Stimulated activated CD4-positive, alpha-beta T cell treated with anti-CD3 and anti-CD28 coated beads, TNF-alpha, amount 100 ng/mL, for 24 hours (primary cell): ENCODE measurements around the gene RAP1GAP2.
"Not testable (repeated sequence)": the region's sequence is repeated elsewhere in the genome, so short reads cannot be mapped to it uniquely, and the experiment has no call there.

Experiments used
- DNase-seq, 3 experiments: peaks; one replicate each; pipeline ENCODE4 v3.0.0-alpha.2; 2020; ENCODE audit warnings: low read depth in 3 of 3

The RAP1GAP2 gene

DNA sequence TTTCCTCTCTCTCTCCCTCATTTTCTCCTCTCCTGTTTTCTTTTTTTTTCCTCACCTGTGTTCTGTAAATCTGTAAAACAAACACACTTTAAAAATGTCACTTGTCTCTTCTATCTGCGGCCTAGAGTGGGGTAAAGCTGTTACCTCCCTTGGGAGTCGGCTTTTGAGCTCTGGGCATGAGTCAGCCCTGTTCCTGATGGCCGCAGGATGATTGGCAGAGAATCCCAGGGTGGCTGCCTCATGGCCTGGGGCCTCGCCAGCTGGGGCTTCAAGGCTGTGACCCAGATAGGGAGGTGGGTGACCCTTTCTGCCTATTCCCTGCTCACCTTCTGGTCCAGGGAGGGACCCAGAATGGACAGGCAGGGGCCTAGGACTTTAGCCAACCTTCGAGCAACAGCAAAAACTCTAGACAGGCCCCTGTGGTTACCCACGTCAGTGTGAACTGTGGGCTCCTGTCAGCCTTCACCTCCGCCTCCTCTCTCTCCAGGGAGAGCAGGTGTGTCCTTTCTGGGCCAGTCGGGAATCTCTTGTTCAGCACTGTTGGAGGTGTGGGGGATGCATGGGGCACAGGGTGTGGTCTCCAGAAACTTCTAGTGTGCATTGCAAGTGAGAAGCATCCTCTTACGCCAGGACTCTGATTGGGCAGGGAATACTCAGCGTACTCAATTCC, 87.4 kb downstream of the RAP1GAP2 start:
- no peak for DNase-seq

GRCh38 chr17:2885733-2886132, 89.5 kb downstream of the RAP1GAP2 start:
- DNase-seq: no peak

DNA sequence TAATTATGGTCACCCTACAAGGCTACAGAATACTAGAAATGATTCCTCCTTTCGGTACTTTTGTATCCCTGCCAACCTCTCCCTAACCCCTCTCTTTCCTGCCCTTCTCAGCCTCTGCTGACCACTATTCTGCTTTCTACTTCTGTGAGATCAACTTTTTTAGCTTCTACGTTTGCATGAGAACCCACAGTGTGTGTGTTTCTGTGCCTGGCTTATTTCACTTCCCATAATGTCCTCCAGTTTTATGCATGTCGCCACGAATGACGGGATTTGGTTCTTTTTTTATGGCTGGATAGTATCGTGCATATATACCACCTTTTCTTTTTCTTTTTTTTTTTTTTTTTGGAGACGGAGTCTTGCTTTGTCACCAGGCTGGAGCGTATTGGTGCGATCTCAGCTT, 92.1 kb downstream of the RAP1GAP2 start:
- no peak for DNase-seq

- no peak for DNase-seq
Observed at GRCh38 chr17:2889256-2889655, 93.0 kb downstream of the RAP1GAP2 start.

- not testable (repeated sequence) for DNase-seq
Observed at GRCh38 chr17:2890778-2891177, 94.5 kb downstream of the RAP1GAP2 start.

- DNase-seq: no peak
Observed at GRCh38 chr17:2892305-2892971, 96.2 kb downstream of the RAP1GAP2 start.

DNA sequence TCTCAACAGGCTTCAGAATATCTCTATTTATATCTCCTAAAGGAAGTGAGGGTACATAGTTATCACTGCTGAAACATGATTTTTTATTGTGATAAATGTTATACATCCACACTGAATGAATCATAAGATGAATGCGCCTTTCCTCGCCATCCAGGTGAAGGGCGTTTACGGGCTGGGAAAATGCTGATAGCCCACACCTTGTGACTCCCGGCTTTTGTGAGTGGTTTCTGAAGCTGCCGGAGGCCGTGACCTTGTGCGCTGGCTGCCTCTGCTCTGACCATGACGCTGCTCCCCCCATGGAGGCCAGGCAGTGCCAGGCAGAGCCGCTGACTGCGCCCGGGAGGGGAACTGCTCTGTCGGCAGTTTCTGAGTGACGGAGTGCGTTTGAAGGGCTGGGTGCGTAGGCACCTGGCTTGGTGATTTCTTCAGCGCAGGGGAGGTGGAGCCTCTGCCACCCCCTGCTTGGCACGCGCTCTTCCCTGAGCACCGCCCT, 97.2 kb downstream of the RAP1GAP2 start:
- no peak for DNase-seq

GRCh38 chr17:2894782-2895181, 98.5 kb downstream of the RAP1GAP2 start:
- no peak for DNase-seq

DNA sequence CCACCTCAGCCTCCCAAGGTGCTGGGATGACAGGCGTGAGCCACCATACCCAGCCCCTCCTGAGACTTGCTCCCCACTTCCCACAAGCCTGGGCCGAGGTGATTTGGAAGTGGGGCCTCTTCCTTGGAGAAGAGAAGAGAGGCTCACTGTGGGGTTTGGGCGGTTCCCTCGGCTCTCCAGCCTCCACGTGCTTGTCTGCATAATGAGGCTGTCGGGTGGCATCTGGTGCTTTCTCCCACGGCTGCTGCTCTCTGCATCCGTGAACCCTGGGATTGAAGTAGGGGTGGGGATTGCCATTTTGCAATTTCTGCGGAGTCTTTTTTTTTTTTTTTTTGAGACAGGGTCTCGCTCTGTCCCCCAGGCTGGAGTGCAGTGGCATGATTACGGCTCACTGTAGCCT, 101.4 kb downstream of the RAP1GAP2 start:
- DNase-seq: no peak

- DNase-seq: no peak
Observed at GRCh38 chr17:2898255-2898926, 102.2 kb downstream of the RAP1GAP2 start.

DNA sequence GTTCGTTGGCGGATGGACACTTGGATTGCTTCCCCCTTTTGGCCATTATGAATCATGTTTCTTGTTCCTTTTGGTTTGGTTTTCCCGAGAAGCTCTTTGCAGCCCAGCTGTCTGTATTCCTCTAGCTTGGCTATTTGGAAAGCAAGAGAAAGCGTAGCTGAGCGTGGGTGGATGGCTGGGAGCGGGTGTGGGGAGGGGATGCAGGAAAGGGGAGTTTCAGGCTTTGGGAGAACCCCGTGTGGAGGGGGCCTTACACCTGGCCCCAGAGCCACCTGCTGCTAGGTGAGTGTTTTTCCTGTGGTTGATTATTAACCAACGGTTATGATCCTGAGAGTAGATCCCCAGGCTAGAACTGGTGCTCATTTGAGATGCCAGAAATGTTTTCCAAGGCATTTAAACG, 103.7 kb downstream of the RAP1GAP2 start:
- DNase-seq: no peak

- DNase-seq: no peak
Observed at GRCh38 chr17:2900842-2901241, 104.6 kb downstream of the RAP1GAP2 start.

DNA sequence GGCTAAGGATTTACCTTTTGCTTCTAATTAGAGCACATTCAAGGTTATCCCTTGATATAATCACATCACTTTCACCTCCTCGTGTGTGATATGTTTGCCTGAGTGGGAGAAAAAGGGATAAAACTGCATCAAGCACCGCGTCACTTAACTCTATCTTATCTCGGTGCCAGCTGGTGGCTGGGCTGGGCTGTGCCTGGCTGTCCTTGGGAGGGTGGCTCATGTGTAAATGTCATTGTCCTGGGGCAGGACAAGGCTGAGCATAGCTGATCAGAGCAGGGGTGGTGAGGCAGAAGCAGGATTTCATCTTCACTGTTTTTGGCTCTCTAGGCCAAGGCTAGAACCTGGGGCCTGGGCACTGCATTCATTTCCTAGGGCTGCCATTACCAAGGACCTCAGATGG, 105.3 kb downstream of the RAP1GAP2 start:
- no peak for DNase-seq

DNA sequence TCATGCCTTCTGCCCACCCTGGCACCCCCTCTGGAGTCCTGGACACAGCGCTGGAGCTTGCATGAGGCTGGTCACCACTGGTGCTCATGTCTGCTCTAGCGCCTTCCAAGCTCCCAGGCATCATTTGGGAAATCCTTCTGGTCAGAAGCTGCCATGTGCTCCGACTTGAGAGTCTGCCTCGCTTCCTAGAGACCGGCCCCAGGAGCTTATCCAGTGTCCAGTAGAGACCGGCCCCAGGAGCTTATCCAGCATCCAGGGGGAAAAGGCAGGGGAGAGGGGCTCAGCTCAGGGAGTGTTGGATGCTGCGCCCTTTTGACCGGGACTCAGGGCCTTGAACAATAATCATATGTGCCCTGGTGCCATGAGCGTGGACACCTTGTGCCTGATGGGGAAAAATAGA, 106.3 kb downstream of the RAP1GAP2 start:
- no peak for DNase-seq

GRCh38 chr17:2903193-2903974, 107.1 kb downstream of the RAP1GAP2 start:
- no peak for DNase-seq

GRCh38 chr17:2904135-2904534, 107.9 kb downstream of the RAP1GAP2 start:
- no peak for DNase-seq

DNA sequence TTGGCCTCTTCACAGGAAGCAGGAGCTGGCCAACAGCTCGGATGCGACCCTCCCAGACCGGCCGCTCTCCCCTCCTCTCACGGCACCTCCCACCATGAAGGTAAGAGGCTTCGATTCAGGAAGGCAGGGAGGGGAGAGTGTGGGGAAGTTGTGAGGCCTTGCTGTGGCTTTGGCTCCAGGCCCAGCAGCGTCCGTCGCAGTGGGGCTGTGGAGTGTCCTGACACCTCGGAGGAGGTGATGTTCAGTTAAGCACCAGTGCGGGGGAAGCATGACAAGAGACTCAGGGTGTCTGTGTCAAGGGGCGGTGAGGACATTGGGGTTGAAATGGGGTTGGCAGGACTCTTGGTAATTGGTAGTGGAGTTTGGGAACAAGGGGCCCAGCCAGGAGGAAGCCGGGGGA, 109.0 kb downstream of the RAP1GAP2 start:
- DNase-seq: no peak

DNA sequence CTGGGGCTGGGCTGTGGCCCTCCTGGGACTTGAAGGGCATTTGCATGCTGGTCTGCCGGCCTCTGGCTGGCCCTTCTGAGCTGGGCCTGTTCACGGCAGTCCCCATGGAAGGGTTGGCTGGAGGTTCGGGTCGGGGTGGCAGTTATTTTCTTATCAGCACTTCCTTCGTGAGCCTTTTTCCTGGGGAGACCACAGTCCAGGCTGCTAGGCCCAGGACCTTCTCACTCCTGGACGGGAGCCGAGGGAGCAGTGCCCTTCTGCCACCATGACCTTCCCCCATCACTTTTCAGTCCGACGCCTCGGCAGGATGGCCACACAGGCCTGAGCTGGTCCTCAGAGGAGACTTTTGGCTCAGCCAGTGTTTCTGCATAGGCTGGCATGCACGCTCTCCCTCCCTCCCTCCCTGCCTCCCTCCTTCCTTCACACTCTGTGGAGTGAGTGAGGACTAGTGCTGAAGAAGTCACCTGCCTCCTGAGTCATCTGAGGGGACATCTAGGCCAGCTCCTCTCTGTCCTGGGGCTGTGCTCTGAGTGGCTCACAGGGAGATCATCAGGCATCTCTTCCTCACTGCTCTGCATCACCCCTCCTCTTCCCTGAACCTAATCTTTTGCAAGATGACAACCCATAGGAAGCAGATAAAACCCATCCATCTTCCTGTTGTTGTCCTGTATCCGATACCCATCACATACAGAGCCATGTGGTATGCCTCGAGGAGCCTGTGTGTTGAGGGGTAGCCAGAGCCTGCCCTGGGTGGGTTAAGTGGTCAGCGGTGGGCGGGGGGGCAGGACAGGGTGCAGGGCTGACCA, 109.7 kb downstream of the RAP1GAP2 start:
- DNase-seq: no peak

GRCh38 chr17:2906901-2907300, 110.7 kb downstream of the RAP1GAP2 start:
- DNase-seq: peak; percentile 5 to 44 (median 19)

DNA sequence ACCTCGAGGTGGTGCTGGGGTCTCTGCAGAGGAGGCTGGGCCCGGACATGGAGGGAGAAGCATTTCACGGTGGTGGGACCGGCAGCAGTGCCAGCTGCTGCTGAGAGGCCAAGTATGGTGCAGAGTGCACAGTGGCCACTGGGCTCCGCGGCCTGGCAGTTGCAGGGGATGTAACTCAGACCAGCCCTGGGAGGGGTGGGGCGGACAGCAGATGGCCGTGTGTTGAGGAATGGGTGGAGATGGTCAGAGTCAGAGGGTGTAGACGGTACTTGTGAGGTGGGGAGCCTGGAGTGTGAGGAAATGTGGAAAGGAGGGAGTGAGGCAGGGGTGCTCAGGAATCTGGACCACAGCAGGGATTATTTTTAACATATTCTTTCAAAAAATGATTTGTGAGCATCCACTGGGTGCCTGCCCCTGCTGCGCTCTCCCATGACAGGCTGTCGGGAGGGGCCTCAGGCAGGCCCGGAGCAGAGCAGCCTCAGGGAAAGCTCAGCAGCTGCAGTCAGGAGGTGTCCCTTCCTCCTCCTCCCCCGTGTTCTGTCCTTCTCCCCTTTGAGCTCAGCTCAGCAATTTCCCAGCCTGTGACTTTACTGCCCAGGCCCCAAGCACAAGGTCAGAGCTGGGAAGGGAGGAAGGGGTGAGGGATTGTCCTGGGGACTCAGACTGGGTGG, 113.1 kb downstream of the RAP1GAP2 start:
- DNase-seq: no peak

DNA sequence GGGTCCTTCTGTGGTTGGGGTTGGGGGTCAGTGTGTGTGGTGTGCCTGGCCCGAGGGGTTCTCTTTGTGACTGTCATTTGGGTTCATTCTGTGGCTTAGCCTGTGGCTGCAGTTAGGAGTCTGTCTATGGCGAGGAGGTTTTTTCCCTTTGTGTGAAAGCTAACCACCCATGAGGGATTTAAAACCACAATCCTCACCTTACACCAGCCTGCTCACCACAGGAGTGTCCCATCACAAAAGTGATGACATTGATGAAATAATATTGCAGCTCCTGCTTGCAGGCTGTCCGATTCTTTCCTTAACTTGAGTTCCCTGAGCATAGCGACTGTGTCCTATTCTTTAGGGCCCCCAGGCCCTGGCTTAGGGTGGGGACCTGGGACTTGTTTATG, 113.6 kb downstream of the RAP1GAP2 start:
- DNase-seq: no peak
